IPS DF 19.7 (cell line): ENCODE measurements around the gene GMEB2.
"Not testable (repeated sequence)": the region's sequence is repeated elsewhere in the genome, so short reads cannot be mapped to it uniquely, and the experiment has no call there.

ENCODE experiments used
- DNase-seq: peaks from one replicate; pipeline ENCODE4 v3.0.0-alpha.2; 2013; ENCODE audit warnings: low read depth, low spot score

GMEB2 gene

GRCh38 chr20:63560333-63560805 is 66.5 kb downstream of the GMEB2 start:
- no peak for DNase-seq

GRCh38 chr20:63559485-63560332 is 67.2 kb downstream of the GMEB2 start:
- not testable (repeated sequence) for DNase-seq

GRCh38 chr20:63558804-63559484 is 68.0 kb downstream of the GMEB2 start:
- DNase-seq = no peak

- DNase-seq = no peak
Observed at GRCh38 chr20:63557481-63557891, 69.4 kb downstream of the GMEB2 start.

- DNase-seq = no peak
Observed at GRCh38 chr20:63556873-63557478, 69.9 kb downstream of the GMEB2 start.

GRCh38 chr20:63555661-63556381 is 71.1 kb downstream of the GMEB2 start:
- DNase-seq = no peak

GRCh38 chr20:63554361-63555278 is 72.3 kb downstream of the GMEB2 start:
- no peak for DNase-seq

- no peak for DNase-seq
Observed at GRCh38 chr20:63553933-63554290, 73.0 kb downstream of the GMEB2 start, which contains the start of gene FNDC11. Gene FNDC11 (plus strand): TSS chr20:63554159. CDS start chr20:63555664, 1,505 bp downstream.

- DNase-seq = no peak
Observed at GRCh38 chr20:63553251-63553932, 73.5 kb downstream of the GMEB2 start.

GRCh38 chr20:63552481-63553249 is 74.2 kb downstream of the GMEB2 start:
- DNase-seq = no peak

- no peak for DNase-seq
Observed at GRCh38 chr20:63551068-63551467, 75.8 kb downstream of the GMEB2 start.

- no peak for DNase-seq
Observed at GRCh38 chr20:63549679-63550282, 77.1 kb downstream of the GMEB2 start.

- DNase-seq = no peak
Observed at GRCh38 chr20:63549019-63549418, 77.9 kb downstream of the GMEB2 start.

- no peak for DNase-seq
Observed at GRCh38 chr20:63548542-63548941, 78.4 kb downstream of the GMEB2 start.

- no peak for DNase-seq
Observed at GRCh38 chr20:63547725-63548480, 79.0 kb downstream of the GMEB2 start, which contains the start of gene SRMS. Gene SRMS (minus strand): TSS chr20:63547749. CDS start chr20:63547463, 286 bp downstream.

GRCh38 chr20:63546956-63547724 is 79.8 kb downstream of the GMEB2 start:
- DNase-seq = no peak

GRCh38 chr20:63546256-63546955 is 80.5 kb downstream of the GMEB2 start:
- no peak for DNase-seq
